MM.1S (cell line): ENCODE data around the gene EML1.

Experiments
- DNase-seq: peaks from one replicate; pipeline ENCODE4 v3.0.0-alpha.2; 2015
- H2AFZ ChIP-seq: fragments of 300-600 bp; sonication (generic); 2 replicates; pipeline ENCODE4 v1.6.0; 2016; ENCODE audit warnings: antibody characterized with exemption, low read length
- H3F3A ChIP-seq: fragments of 300-600 bp; sonication (generic); 2 replicates; pipeline ENCODE4 v1.6.1; 2016; ENCODE audit warnings: mild to moderate bottlenecking, antibody characterized with exemption, low read length, moderate library complexity, mixed read lengths; ENCODE audit not compliant: insufficient read depth
- H3K27ac ChIP-seq: fragments of 300-600 bp; sonication (generic); 2 replicates; pipeline ENCODE4 v1.5.1; 2016; ENCODE audit warnings: mild to moderate bottlenecking, low read length
- H3K27me3 ChIP-seq: fragments of 300-600 bp; sonication (generic); replicated peaks from 2 replicates; pipeline ENCODE4 v1.6.0; 2016; ENCODE audit warnings: low read length; ENCODE audit not compliant: insufficient read depth
- H3K36me3 ChIP-seq: fragments of 300-600 bp; sonication (generic); replicated peaks from 2 replicates; pipeline ENCODE4 v1.6.1; 2016; ENCODE audit warnings: mild to moderate bottlenecking, low read length, mixed read lengths; ENCODE audit not compliant: insufficient read depth
- H3K4me1 ChIP-seq: fragments of 300-600 bp; sonication (generic); 2 replicates; pipeline ENCODE4 v1.6.1; 2016; ENCODE audit warnings: low read length, mixed read lengths
- H3K4me2 ChIP-seq: fragments of 300-600 bp; sonication (generic); 2 replicates; pipeline ENCODE4 v1.6.0; 2016; ENCODE audit warnings: low read depth, low read length
- H3K4me3 ChIP-seq: fragments of 300-600 bp; sonication (generic); 2 replicates; pipeline ENCODE4 v1.5.1; 2016; ENCODE audit warnings: low read length, mixed read lengths
- H3K79me2 ChIP-seq: fragments of 300-600 bp; sonication (generic); 2 replicates; pipeline ENCODE4 v1.6.1; 2016; ENCODE audit warnings: mixed run types, low read length, mixed read lengths
- H3K9ac ChIP-seq: fragments of 300-600 bp; sonication (generic); 2 replicates; pipeline ENCODE4 v1.6.1; 2016; ENCODE audit warnings: low read length, mixed read lengths
- H3K9me2 ChIP-seq: fragments of 300-600 bp; sonication (generic); replicated peaks from 2 replicates; pipeline ENCODE4 v1.6.1; 2016; ENCODE audit warnings: mild to moderate bottlenecking, low read length, mixed read lengths; ENCODE audit not compliant: insufficient read depth
- H3K9me3 ChIP-seq: fragments of 300-600 bp; sonication (generic); replicated peaks from 2 replicates; pipeline ENCODE4 v1.6.1; 2016; ENCODE audit warnings: mild to moderate bottlenecking, low read length, mixed read lengths; ENCODE audit not compliant: insufficient read depth
- H4K20me1 ChIP-seq: fragments of 300-600 bp; sonication (generic); 2 replicates; pipeline ENCODE4 v1.6.1; 2016; ENCODE audit warnings: mild to moderate bottlenecking, low read length, moderate library complexity, mixed read lengths; ENCODE audit not compliant: insufficient read depth
- EZH2 ChIP-seq: fragments of 300-600 bp; sonication (generic); optimal IDR thresholded peaks from 2 replicates; pipeline ENCODE3; 2017; ENCODE audit warnings: low read depth, mild to moderate bottlenecking, antibody characterized with exemption, low read length, mixed read lengths
- EZH2phosphoT487 ChIP-seq: fragments of 300-600 bp; sonication (generic); IDR thresholded peaks from 2 replicates; pipeline ENCODE4 v1.6.1; 2018; ENCODE audit warnings: antibody characterized with exemption, low read length
- TF ChIP-seq, protein P1 (sequence below): fragments of 300-600 bp; sonication (generic); IDR thresholded peaks from 2 replicates; pipeline ENCODE4 v1.5.1; 2016; ENCODE audit warnings: antibody characterized with exemption, low read length, mixed read lengths

Gene EML1

DNA sequence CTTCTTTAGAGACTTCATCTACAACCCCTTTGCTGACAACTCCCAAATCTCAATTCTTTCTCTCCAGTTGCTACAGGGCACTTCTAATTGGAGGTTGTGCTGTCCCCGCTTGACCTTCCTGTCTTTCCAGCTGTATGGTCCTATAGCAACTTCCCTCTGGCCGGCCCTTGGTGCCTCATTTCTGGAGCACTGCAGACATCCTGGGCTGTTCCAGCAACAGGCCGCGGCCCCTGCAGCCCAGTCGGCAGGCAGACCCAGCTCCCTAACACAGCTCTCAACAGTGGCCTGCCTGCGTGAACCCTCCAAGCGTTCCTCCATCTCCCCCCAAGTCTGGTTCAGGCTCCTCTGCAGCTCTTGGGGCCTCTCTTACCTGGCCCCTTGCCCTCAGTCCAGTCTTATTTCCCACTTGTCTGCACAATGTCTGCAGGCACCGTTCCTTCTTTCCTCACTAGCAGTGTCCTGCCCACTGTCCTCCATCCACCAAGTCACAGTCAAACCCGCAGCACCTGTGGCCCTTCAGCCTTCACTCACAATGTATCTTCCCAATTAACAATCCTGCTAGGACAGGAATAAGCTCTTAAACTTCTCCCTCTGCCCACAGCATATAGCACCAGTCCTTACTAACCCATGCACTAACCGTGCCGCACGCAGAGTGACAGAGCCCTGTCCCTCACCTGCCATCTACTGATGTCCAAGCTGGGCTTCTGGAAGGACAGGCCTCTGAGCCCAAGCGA, 1.6 kb upstream of the EML1 start:
- no peaks in the 10 kb centered on the region for H3K9me3 ChIP-seq
- H4K20me1 ChIP-seq: no peaks in the 10 kb centered on the region
- H3K79me2 ChIP-seq: no peaks in the 10 kb centered on the region
- TF ChIP-seq, protein P1, sequence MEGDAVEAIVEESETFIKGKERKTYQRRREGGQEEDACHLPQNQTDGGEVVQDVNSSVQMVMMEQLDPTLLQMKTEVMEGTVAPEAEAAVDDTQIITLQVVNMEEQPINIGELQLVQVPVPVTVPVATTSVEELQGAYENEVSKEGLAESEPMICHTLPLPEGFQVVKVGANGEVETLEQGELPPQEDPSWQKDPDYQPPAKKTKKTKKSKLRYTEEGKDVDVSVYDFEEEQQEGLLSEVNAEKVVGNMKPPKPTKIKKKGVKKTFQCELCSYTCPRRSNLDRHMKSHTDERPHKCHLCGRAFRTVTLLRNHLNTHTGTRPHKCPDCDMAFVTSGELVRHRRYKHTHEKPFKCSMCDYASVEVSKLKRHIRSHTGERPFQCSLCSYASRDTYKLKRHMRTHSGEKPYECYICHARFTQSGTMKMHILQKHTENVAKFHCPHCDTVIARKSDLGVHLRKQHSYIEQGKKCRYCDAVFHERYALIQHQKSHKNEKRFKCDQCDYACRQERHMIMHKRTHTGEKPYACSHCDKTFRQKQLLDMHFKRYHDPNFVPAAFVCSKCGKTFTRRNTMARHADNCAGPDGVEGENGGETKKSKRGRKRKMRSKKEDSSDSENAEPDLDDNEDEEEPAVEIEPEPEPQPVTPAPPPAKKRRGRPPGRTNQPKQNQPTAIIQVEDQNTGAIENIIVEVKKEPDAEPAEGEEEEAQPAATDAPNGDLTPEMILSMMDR: no peak
- TF ChIP-seq EZH2 (no peak), EZH2phosphoT487 (no peak)
- H3K9ac ChIP-seq: no peak overlapping the region
- no peaks in the 10 kb centered on the region for H3K36me3 ChIP-seq
- no peaks in the 10 kb centered on the region for H3K9me2 ChIP-seq
- no peaks in the 10 kb centered on the region for H3F3A ChIP-seq
- no peaks in the 10 kb centered on the region for H3K27me3 ChIP-seq
- no peak overlapping the region for H3K4me3 ChIP-seq
- H3K4me1 ChIP-seq: peaks cover 4% of the 10 kb centered on the region; the same call in 1 of the 2 replicates
- H3K27ac ChIP-seq: no peak overlapping the region
- no peak overlapping the region for H2AFZ ChIP-seq
- DNase-seq: no peak
- H3K4me2 ChIP-seq: no peak overlapping the region

DNA sequence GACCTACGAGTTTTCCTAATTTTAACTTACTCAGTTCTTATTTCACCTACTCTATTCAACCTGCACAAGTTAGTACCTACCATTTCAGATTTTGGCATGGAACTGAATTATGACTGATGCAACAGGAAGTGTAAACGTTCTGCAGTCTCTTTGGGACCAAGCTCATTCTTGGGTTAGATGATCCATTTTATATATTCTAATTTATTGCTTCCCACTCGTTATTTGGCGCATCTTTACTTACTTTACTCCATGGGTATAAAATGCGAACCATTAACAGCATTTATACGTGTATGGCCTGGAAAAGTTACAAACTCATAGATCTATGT, 1.0 kb upstream of the EML1 start:
- no peaks in the 10 kb centered on the region for H3K27me3 ChIP-seq
- no peak for TF ChIP-seq EZH2phosphoT487
- TF ChIP-seq, protein P1: no peak
- no peak for TF ChIP-seq EZH2
- H3K4me2 ChIP-seq: no peak overlapping the region

DNA sequence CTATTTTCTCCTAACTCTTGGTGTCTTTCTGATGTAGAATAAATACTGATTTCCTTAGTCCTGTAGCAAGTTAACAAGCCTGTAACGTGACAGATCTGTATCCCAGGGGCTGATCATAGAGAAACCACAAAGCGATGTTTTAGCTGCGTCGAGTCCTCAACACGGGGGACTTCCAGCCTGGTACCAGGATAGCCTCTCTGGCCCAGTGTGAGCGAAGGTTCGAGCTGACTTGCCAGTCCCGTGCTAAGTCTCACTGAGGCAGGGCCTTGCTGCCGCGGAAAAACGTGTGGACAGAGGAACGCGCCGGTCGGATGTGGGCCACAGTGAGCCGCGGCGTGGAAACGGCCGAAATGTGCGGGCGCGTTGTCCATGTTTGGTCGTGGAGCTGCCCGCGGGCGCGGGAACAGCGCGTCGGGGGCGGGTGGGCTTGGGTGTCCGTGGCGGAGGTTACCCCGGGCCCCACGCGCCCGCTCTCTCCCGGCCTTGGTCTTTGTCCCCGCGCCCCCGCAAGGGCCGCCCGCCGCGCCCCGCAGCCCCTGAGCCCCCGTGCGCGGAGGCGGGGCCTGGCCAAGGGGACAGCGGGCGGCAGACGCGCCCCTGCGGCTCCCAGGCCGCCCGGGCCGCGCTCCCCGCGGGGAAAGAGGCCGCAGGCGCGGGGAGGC, 531 bp upstream of the EML1 start:
- DNase-seq: no peak
- H3K27ac ChIP-seq: no peak overlapping the region
- H3K36me3 ChIP-seq: no peaks in the 10 kb centered on the region
- H3K4me2 ChIP-seq: no peak overlapping the region
- no peaks in the 10 kb centered on the region for H3K79me2 ChIP-seq
- H3F3A ChIP-seq: no peaks in the 10 kb centered on the region
- H3K4me3 ChIP-seq: no peak overlapping the region
- H2AFZ ChIP-seq: no peak overlapping the region
- H3K27me3 ChIP-seq: no peaks in the 10 kb centered on the region
- H4K20me1 ChIP-seq: no peaks in the 10 kb centered on the region
- H3K9me2 ChIP-seq: no peaks in the 10 kb centered on the region
- TF ChIP-seq EZH2: no peak
- TF ChIP-seq, protein P1: no peak
- no peak for TF ChIP-seq EZH2phosphoT487
- peaks cover 4% of the 10 kb centered on the region; the same call in 1 of the 2 replicates for H3K4me1 ChIP-seq
- no peaks in the 10 kb centered on the region for H3K9me3 ChIP-seq
- H3K9ac ChIP-seq: no peak overlapping the region

More for the DNA sequence above, 1.0 kb upstream of the EML1 start:
- Histone ChIP-seq H3F3A (no peaks in the 10 kb centered on the region), H3K79me2 (no peaks in the 10 kb centered on the region), H3K9me2 (no peaks in the 10 kb centered on the region), H3K9me3 (no peaks in the 10 kb centered on the region), H2AFZ (no peak overlapping the region), H3K4me1 (peaks cover 4% of the 10 kb centered on the region; the same call in 1 of the 2 replicates), H4K20me1 (no peaks in the 10 kb centered on the region), H3K9ac (no peak overlapping the region), H3K36me3 (no peaks in the 10 kb centered on the region), H3K27ac (no peak overlapping the region), H3K4me3 (no peak overlapping the region)
- DNase-seq: no peak
